Hematopoietic multipotent progenitor cell treated with erythropoietin and hydrocortisone succinate and interleukin-3 and kit ligand, for 17 days (in vitro differentiated cells): ENCODE measurements around the gene FBN2.
"Not testable (repeated sequence)": the region's sequence is repeated elsewhere in the genome, so short reads cannot be mapped to it uniquely, and the experiment has no call there.

Experiments
- DNase-seq: peaks from one replicate; pipeline ENCODE4 v3.0.0-alpha.2; 2015; ENCODE audit warnings: low spot score

The FBN2 gene

DNA sequence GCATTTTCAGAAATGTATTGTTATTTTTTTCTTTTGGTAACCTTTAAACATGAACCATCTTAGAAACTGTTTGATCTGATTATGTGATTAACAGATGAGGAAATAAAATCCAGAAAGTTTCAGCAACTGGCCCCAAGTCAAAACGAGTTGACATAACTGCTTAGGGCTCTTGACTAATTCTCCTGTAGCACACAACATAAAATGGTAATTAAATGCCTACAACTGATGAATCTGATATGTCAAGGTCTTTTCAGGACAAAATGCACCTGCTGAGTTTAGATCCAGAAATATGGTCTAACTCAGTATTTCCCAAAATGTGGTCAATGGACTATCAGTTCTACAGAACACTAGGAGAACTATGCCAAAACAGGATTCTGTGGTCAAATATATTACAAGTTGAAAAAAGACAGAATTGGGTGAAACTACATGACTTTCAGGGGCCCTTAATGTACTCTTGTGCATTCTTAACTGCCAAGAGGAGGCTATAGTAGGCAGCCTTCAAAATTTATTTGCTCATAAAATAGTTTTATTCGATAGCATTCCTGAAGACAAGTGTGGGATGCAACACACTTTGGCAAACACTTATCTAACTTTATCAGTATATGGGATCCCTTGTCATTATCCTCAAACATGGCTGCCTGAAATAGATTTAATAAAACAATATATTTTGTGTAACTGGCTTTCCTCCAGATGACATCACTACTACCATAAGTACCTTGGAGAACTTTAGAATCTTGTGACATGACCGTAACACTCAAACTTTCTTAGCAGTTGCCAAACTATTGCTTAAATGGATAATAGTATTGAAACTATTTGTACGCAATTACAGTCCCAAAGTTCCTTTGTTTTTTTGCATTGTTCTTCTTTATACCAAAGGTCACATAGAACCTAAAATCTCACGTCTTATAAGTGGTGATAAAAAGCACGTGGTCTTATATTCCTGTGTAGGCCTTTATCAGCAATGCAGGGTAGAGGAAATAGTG is 59.4 kb downstream of the FBN2 start:
- no peak for DNase-seq

GRCh38 chr5:128477944-128478343 is 60.1 kb downstream of the FBN2 start:
- DNase-seq, result no peak

GRCh38 chr5:128475693-128476092 is 62.4 kb downstream of the FBN2 start:
- DNase-seq, result no peak

DNA sequence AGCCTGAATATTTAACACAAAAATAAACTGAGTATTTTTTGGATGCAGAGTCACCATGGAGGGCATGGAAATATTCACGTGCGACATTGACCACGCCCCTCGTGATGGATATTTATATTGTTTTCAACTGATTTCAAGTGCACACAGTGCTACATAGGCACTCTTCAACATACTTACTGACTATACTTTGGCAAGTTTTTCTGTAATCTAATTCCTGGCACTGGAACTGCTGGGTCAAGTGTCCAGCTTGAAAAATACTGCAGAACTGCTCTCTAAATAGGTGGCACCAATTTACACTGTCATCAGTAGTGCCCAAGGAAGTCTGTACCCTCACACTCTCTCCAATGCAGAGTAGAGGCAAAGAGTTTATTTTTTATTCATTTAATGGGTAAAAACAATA is 65.1 kb downstream of the FBN2 start:
- no peak for DNase-seq

DNA sequence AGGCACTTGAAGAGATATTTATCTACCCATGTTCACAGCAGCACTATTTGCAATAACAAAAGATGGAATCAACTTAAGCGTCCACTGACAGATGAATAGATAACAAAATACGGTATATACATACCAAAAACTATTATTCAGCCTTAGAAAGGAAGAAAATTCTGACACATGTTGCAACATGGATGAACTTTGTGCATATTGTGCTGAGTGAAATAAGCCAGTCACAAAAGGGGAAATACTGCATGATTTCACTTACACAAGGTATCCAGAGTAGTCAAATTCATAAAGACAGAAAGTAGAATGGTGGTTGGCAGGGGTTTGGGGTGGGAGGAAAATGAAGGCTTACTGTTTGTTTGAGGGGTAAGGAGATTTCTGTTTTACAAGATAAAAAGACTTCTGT is 66.0 kb downstream of the FBN2 start:
- DNase-seq, result no peak

DNA sequence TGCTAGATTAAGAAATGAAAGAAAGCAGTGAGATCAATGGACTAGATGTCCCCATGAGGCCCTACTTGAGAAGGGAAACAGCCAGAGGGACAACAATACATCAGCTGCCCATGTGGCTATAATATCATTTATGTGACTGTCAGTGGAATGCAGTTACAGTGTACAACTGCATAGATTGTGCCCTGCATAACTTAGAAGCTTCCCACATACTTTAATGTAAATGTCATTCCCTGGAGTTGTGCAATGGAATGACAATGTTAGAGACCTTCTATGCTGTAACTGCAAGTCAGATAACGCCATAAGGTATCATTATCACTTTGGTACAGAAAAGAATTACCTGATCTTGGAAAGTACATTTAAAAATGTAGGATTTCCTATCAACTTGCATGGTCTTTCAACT is 67.4 kb downstream of the FBN2 start:
- no peak for DNase-seq

- DNase-seq, result no peak
These were observed 68.1 kb downstream of the FBN2 start for GRCh38 chr5:128469912-128470311.

GRCh38 chr5:128466980-128467379 is 71.1 kb downstream of the FBN2 start:
- no peak for DNase-seq

DNA sequence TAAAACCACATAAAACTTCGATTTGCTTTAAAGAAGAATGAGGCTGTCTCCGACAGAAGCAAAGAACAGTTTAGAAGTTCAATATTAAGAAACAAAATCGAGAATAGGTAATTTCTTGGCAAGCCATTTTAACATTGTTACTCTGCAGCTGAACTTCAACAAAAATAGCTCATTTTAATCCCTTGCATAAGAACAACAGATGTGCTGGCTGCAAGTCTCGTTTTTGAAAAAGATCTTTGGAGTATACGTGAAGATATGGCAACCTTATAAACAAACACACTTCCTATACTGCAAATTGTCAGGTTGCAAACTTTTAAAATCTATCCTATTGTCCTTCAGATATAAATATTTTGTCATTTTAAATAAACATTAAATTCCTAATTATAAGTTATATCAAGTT is 71.5 kb downstream of the FBN2 start:
- DNase-seq, result no peak

DNA sequence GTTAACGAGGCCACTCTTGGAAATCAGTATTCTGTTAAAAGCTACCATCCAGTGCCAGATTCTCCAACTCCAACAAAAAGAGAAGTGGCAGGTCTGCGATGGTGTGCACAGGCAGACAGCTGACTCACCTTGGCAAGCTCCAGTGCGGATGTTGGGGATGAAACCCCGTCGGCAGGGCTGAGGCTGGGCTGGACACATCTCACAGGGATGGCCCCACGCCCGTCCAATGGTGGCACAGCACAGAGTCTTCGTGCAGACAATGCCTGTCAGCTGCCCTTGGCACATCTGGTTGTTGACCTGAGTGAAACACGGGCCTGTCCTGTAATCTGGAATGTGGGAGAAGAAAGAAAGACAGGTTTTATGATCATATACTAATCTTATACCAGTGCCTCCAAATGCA is 73.4 kb downstream of the FBN2 start:
- no peak for DNase-seq

DNA sequence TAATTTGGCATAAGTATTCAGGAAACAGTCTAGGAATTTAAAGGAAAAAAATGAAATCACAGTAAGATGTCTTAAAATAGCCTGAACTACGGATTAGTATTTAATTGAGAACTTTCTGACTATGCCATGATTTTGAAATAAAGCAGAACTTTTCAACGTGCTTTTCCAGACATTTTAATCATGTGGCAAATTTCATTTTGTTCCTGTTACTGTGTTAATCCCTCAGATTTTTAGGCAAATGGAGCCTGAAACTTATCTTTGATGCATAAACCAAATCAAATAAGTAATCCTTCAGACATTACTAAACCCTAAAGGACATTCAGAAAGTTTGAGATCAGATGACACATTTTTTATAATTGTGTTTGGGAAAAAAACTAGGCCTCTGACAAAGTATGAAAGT is 75.7 kb downstream of the FBN2 start:
- no peak for DNase-seq

GRCh38 chr5:128457147-128457915 is 80.7 kb downstream of the FBN2 start:
- not testable (repeated sequence) for DNase-seq

- no peak for DNase-seq
These were observed 82.1 kb downstream of the FBN2 start for GRCh38 chr5:128455841-128456361.

DNA sequence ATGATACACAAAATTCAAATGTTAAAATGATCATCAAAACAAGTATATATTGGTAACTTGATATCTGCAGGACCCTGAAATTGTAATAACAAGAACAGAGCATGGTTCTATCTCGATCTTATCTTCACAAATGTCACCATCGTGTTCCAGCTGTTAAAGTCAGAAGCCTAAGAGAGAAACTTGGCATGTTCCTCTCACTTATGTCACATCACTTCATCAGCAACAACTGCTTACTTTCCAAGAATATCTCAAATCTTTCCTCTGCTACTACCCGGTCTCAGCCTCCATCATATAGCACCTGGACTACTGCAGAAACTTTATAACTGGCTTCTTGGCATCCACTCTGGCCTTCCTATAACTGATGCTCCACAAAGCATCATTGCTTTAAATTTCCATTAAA is 84.9 kb downstream of the FBN2 start:
- DNase-seq, result no peak

DNA sequence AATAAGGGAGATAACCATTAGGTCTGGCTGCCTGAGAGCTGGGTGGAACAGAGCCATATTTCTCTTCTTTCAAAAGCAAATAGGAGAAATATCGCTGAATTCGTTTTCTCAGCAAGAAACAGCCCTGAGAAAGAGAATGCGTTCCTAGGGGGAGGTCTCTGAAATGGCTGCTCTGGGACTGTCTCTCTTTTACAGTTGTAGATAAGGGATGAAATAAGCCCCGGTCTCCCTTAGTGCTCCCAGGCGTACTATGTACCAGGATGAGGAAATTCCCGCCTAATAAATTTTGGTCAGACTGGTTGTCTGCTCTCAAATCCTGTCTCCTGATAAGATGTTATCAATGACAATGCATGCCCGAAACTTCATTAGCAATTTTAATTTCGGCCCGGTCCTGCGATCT is 90.8 kb downstream of the FBN2 start:
- not testable (repeated sequence) for DNase-seq

DNA sequence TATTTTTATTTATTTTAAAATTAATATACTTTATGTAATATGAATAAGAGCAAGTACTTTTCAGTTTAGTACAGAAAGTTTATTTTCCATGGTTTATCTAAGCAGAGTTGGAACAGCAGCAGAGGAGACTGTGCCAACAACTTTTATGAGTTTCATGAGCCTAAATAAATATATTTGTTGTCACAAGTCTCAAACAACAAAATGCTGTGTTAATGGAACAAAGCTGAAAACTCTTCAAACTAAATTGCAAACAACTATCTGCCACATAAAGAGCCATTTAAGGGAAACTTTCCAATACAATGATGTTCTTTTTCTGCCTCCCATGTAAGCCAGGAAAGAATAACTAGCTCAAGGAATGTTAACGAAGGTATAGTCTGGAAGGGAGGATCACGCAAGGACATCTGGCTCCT is 96.1 kb downstream of the FBN2 start:
- DNase-seq, result no peak

DNA sequence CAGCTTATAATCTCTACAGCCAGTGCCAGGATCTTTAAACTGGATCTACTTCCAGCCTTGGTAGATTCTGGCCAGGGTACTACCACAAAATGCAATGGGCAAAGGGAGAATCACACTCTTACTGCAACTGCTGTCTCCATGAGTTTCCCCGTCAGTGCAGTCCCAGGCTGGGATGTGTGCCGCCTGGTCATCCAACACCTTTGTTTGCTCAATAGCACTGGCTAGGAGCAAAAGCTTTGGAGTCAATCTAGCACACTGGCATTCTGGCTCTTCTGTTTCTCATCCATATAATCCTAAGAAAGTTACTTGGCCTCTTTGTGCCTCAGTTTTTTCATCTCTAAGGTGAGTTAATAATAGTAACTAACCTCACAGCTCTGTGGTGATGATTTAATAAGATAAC is 96.9 kb downstream of the FBN2 start:
- no peak for DNase-seq

GRCh38 chr5:128436749-128437188 is 101.3 kb downstream of the FBN2 start:
- no peak for DNase-seq

- no peak for DNase-seq
These were observed 102.2 kb downstream of the FBN2 start for GRCh38 chr5:128435861-128436260.

GRCh38 chr5:128434993-128435392 is 103.1 kb downstream of the FBN2 start:
- DNase-seq, result no peak

DNA sequence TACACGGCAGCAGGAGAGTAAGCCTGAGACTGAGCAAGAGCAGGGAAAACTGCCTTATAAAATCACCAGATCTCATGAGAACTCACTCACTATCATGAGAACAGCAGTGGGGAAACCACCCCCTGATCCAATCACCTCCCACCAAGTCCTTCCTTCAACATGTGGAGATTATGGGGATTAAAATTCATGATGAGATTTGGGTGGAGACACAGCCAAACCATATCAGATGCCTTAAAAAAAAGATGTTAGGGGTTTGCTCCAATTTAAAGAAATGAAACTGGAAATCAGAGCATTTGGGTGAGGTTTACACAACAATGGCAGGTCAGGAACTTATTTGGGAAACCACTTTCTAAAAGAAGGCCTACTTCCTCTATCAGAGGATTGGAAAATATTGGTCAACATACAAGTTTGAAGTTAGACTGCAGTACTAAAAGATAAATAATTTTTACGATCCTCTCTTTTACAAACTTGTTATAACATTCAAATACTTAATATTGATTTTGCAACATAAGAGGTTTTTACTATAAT is 105.1 kb downstream of the FBN2 start:
- no peak for DNase-seq

DNA sequence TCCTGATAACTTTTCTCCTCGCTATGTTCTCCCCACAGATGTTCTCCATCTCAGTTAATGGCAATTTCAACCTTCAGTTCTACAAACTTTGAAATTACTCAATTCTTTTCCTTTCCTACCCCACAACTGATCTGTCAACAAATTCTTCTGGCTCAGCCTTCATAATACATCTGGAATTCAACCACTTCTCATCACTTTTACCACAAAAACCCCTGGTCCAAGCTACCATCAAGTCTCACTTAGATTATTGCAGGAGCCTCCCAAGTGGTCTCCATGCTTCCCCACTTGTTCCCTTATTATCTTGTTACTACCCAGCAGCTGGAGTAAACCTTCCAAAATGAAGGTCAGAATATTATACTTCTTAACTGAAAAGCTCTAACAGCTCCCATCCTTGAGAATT is 110.1 kb downstream of the FBN2 start:
- no peak for DNase-seq

DNA sequence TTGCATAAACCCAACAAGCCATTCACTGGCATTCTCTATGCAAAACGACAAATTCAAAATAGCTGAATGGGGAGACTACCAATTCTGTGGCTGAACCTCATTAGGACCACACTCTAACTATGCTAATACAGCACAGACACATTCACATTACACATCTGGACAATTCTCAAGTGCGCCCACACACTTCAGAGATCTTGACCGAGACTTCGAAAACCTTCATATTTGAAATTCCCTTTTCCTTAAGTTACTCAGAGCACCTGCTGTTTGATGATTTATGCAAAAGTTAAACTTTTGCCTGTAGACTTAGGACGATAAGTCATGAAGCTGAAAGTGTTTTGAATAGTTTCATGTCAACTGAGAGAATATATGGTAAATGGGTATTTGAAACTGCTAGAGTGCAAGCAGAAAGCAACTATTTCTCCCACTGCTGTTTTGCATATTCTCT is 111.9 kb downstream of the FBN2 start:
- DNase-seq, result no peak
